ENCODE data around the gene OR11H7. TPM values are rescaled to one million over a fixed set of nuclear protein-coding genes. Genes with fewer than 3 reads are reported as not detected.
"Not testable (repeated sequence)": the region's sequence is repeated elsewhere in the genome, so short reads cannot be mapped to it uniquely, and the experiment has no call there.

OR11H7 gene
- total RNA-seq, 4 donors from 2014 or later, result not detected

DNA sequence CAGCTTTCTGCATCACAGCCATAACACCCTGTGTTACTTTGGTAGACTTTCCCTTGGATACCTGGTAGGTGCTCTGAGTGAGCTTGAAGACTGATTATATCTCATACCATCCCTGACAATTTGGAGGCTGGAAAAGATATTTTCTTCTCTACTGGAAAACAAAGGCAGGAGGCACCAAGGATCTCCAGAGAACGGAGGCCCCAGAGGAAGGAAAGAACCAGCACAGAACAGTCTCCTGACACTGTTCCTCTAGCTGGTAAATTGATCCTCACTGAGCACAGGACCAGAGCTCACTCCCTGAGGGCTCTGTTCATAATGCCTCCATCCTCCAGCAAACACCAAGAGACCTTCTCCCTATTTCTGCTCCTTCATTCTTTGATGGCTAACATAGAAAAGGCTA is 38.2 kb upstream of the OR11H7 start, which contains the start of gene OR11G2:
Gene OR11G2, plus strand, starts transcription at position 301 of the 400 bp plus-strand sequence. CDS start 6,542 bp downstream, outside the sequence.
- Histone ChIP-seq H3K4me3 (no peak within 1 kb of the TSS), H3K27me3 (no peaks in the 10 kb centered on the region), H3K27ac (replicated peaks in 1 of 4) (no peak within 1 kb of the TSS), H3K36me3 (no peaks in the 10 kb centered on the region), H3K9me3 (no peaks in the 10 kb centered on the region), H3K4me1 (no peaks in the 10 kb centered on the region)
- intact Hi-C loops (cut with DNase I), result no loop called here
- TF ChIP-seq POLR2AphosphoS5 (IDR thresholded peaks at IDR 0.05) (no peak), EP300 (IDR thresholded peaks at IDR 0.05) (no peak), POLR2A (IDR thresholded peaks at IDR 0.05; ENCODE audit: low read depth) (no peak)
- TF ChIP-seq, protein P1, sequence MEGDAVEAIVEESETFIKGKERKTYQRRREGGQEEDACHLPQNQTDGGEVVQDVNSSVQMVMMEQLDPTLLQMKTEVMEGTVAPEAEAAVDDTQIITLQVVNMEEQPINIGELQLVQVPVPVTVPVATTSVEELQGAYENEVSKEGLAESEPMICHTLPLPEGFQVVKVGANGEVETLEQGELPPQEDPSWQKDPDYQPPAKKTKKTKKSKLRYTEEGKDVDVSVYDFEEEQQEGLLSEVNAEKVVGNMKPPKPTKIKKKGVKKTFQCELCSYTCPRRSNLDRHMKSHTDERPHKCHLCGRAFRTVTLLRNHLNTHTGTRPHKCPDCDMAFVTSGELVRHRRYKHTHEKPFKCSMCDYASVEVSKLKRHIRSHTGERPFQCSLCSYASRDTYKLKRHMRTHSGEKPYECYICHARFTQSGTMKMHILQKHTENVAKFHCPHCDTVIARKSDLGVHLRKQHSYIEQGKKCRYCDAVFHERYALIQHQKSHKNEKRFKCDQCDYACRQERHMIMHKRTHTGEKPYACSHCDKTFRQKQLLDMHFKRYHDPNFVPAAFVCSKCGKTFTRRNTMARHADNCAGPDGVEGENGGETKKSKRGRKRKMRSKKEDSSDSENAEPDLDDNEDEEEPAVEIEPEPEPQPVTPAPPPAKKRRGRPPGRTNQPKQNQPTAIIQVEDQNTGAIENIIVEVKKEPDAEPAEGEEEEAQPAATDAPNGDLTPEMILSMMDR (IDR thresholded peaks at IDR 0.05), result no peak
- no peak for DNase-seq (ENCODE audit: extremely low spot score)
- 42% methylated on average over 1 of the region's 1 CpG for WGBS

DNA sequence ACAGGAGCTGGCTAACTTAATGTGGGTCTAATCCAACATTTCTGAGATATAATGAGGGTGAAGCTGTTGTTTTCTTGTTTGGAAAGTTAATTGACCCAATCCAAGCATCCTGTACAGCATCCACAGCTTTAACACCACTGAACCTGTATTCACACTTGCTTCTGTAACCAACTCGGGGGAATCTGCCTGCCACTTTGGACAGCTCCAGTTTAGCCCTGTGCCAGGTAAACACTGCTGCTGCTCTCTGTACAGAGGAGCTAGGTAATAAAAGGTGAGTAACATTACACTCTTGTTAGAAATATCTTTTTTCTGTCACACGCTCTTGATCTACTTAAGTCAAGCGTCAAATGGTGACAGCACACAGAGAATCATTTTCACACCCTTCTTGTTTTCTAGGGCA is 37.4 kb upstream of the OR11H7 start:
- Histone ChIP-seq H3K4me3 (no peak overlapping the region), H3K4me1 (no peaks in the 10 kb centered on the region), H3K27me3 (no peaks in the 10 kb centered on the region), H3K27ac (replicated peaks in 1 of 4) (no peak overlapping the region), H3K9me3 (no peaks in the 10 kb centered on the region), H3K36me3 (no peaks in the 10 kb centered on the region)
- DNase-seq (ENCODE audit: extremely low spot score), result no peak
- no peak for TF ChIP-seq POLR2AphosphoS5 (IDR thresholded peaks at IDR 0.05)
- TF ChIP-seq POLR2A (IDR thresholded peaks at IDR 0.05; ENCODE audit: low read depth), result no peak
- TF ChIP-seq, protein P1 (IDR thresholded peaks at IDR 0.05), result no peak
- no peak for TF ChIP-seq EP300 (IDR thresholded peaks at IDR 0.05)
- 77% methylated on average over 3 of the region's 3 CpGs for WGBS
- intact Hi-C loops (cut with DNase I), result no loop called here

DNA sequence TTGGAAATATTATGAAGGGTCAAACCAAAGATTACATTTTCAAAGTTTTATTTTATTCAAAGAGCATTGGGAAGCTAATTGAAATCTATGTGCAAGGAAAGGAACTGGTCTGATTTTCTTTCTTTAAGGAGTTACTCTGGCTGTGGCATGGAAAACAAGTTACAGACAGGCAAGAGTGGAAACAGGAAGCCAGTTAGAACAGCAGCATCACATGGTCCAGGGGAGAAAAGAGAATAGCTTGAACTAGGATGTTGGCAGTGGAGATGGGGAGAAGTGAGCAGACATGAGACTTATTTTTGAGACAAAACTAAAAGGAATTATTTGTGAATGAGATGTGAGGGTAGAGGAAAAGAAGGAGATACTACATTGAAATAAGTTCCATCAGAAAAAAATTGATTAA is 34.7 kb upstream of the OR11H7 start:
- Histone ChIP-seq H3K27me3 (peaks cover 0 to 2% (median 0%) of the 10 kb centered on the region in 4 donors), H3K27ac (replicated peaks in 1 of 4) (no peak overlapping the region)
- no peak for DNase-seq (ENCODE audit: extremely low spot score)

DNA sequence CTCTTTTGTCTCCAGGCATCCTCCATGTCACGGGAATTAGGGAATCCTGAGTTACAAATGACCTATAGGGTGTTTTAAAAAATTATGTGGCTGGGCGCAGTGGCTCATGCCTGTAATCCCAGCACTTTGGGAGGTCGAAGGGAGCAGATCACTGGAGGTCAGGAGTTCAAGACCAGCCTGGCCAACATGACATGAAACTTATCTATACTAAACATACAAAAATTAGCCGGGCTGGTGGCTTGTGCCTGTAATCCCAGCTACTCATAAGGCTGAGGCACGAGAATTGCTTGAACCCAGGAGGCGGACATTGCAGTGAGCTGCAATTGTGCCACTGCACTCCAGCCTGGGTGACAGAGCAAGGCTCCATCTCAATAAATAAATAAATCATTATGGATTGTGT is 33.6 kb upstream of the OR11H7 start:
- 79% methylated on average over 6 of the region's 6 CpGs for WGBS
- H3K27me3 ChIP-seq; DNase-seq (ENCODE audit: extremely low spot score); intact Hi-C loops (cut with DNase I); H3K9me3 ChIP-seq; H3K4me3 ChIP-seq; H3K4me1 ChIP-seq; H3K36me3 ChIP-seq; H3K27ac ChIP-seq (replicated peaks in 1 of 4): not testable (repeated sequence)

More for the DNA sequence above, 34.7 kb upstream of the OR11H7 start:
- Histone ChIP-seq H3K9me3 (no peaks in the 10 kb centered on the region), H3K4me1 (no peaks in the 10 kb centered on the region), H3K36me3 (no peaks in the 10 kb centered on the region), H3K4me3 (no peak overlapping the region)
- intact Hi-C loops (cut with DNase I), result no loop called here
- TF ChIP-seq POLR2AphosphoS5 (IDR thresholded peaks at IDR 0.05) (no peak), EP300 (IDR thresholded peaks at IDR 0.05) (no peak), POLR2A (IDR thresholded peaks at IDR 0.05; ENCODE audit: low read depth) (no peak)
- TF ChIP-seq, protein P1 (IDR thresholded peaks at IDR 0.05), result no peak

DNA sequence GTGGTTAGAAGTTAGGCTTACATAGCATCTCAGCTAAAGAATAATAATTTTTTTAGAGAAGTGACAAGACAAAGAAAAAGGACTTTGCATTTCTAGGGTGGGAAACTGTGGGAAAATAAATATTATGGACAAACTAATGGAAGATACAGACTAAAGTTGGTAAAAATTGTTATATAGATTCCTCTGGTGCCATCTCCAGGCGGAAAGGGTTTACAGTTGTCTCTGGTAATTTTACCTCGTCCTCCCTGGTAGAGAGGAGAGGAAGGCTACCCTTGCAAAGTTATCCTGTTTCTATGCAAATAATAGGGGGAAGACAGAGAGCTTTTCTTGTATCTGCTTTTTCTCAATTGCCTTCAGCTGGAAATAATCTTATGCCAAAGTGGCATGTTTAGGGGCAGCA is 32.9 kb upstream of the OR11H7 start:
- intact Hi-C loops (cut with DNase I), result no loop called here
- H3K4me1 ChIP-seq, result no peaks in the 10 kb centered on the region
- no peak overlapping the region for H3K27ac ChIP-seq (replicated peaks in 1 of 4)
- H3K9me3 ChIP-seq, result no peaks in the 10 kb centered on the region
- no peak overlapping the region for H3K4me3 ChIP-seq
- TF ChIP-seq EP300 (IDR thresholded peaks at IDR 0.05) (no peak), POLR2AphosphoS5 (IDR thresholded peaks at IDR 0.05) (no peak)
- no peaks in the 10 kb centered on the region for H3K36me3 ChIP-seq
- H3K27me3 ChIP-seq, result peaks cover 0 to 4% (median 0%) of the 10 kb centered on the region in 4 donors
- WGBS, result 43% methylated on average over 2 of the region's 2 CpGs
- no peak for DNase-seq (ENCODE audit: extremely low spot score)

DNA sequence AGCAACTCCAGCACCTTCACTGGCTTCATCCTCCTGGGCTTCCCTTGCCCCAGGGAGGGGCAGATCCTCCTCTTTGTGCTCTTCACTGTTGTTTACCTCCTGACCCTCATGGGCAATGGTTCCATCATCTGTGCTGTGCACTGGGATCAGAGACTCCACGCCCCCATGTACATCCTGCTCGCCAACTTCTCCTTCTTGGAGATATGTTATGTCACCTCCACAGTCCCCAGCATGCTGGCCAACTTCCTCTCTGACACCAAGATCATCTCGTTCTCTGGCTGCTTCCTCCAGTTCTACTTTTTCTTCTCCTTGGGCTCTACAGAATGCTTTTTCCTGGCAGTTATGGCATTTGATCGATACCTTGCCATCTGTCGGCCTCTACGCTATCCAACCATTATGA is 31.3 kb upstream of the OR11H7 start:
- intact Hi-C loops (cut with DNase I), result no loop called here
- Histone ChIP-seq H3K9me3 (no peaks in the 10 kb centered on the region), H3K4me3 (no peak overlapping the region), H3K36me3 (no peaks in the 10 kb centered on the region), H3K4me1 (no peaks in the 10 kb centered on the region), H3K27ac (replicated peaks in 1 of 4) (no peak overlapping the region), H3K27me3 (peaks cover 0 to 4% (median 0%) of the 10 kb centered on the region in 4 donors)
- 80% methylated on average over 6 of the region's 6 CpGs for WGBS
- TF ChIP-seq POLR2A (IDR thresholded peaks at IDR 0.05; ENCODE audit: low read depth), result no peak
- TF ChIP-seq, protein P1 (IDR thresholded peaks at IDR 0.05), result no peak
- TF ChIP-seq EP300 (IDR thresholded peaks at IDR 0.05), result no peak
- TF ChIP-seq POLR2AphosphoS5 (IDR thresholded peaks at IDR 0.05), result no peak
- DNase-seq (ENCODE audit: extremely low spot score), result no peak
